Hippocampal formation (tissue), 2 donors: Measurements from ENCODE around the gene SPOCK1.

ENCODE experiments used
- DNase-seq, 2 donors: peaks; one replicate each; lab custom pipeline; 2025; lab: John Stamatoyannopoulos, UW

The SPOCK1 gene

GRCh38 chr5:137294604-137295003 lies 204.5 kb downstream of the SPOCK1 start:
- DNase-seq: no peak

GRCh38 chr5:137292461-137293027 lies 206.6 kb downstream of the SPOCK1 start:
- DNase-seq: no peak

GRCh38 chr5:137291436-137291835 lies 207.7 kb downstream of the SPOCK1 start:
- no peak for DNase-seq

GRCh38 chr5:137291031-137291430 lies 208.1 kb downstream of the SPOCK1 start:
- DNase-seq: no peak

- DNase-seq: no peak
Observed at GRCh38 chr5:137290373-137290772, 208.8 kb downstream of the SPOCK1 start.

- no peak for DNase-seq
Observed at GRCh38 chr5:137289856-137290255, 209.3 kb downstream of the SPOCK1 start.

GRCh38 chr5:137287569-137287968 lies 211.6 kb downstream of the SPOCK1 start:
- DNase-seq: no peak

- DNase-seq: no peak
Observed at GRCh38 chr5:137286025-137286610, 213.0 kb downstream of the SPOCK1 start.

GRCh38 chr5:137283801-137284200 lies 215.3 kb downstream of the SPOCK1 start:
- DNase-seq: no peak

GRCh38 chr5:137282216-137282615 lies 216.9 kb downstream of the SPOCK1 start:
- no peak for DNase-seq

GRCh38 chr5:137281201-137281600 lies 217.9 kb downstream of the SPOCK1 start:
- no peak for DNase-seq

GRCh38 chr5:137280656-137281055 lies 218.5 kb downstream of the SPOCK1 start:
- DNase-seq: no peak

- DNase-seq: no peak
Observed at GRCh38 chr5:137279521-137280231, 219.4 kb downstream of the SPOCK1 start.

GRCh38 chr5:137278476-137278875 lies 220.7 kb downstream of the SPOCK1 start:
- no peak for DNase-seq

GRCh38 chr5:137275083-137275482 lies 224.0 kb downstream of the SPOCK1 start:
- DNase-seq: no peak

- no peak for DNase-seq
Observed at GRCh38 chr5:137273511-137273910, 225.6 kb downstream of the SPOCK1 start.

- no peak for DNase-seq
Observed at GRCh38 chr5:137272831-137273230, 226.3 kb downstream of the SPOCK1 start.

GRCh38 chr5:137269946-137270345 lies 229.2 kb downstream of the SPOCK1 start:
- DNase-seq: no peak

GRCh38 chr5:137269274-137269673 lies 229.9 kb downstream of the SPOCK1 start:
- no peak for DNase-seq

- DNase-seq: no peak
Observed at GRCh38 chr5:137268646-137269045, 230.5 kb downstream of the SPOCK1 start.

GRCh38 chr5:137266186-137266585 lies 232.9 kb downstream of the SPOCK1 start:
- no peak for DNase-seq

- DNase-seq: no peak
Observed at GRCh38 chr5:137265457-137265856, 233.7 kb downstream of the SPOCK1 start.

- no peak for DNase-seq
Observed at GRCh38 chr5:137264573-137264972, 234.6 kb downstream of the SPOCK1 start.
